ENCODE data around the gene HSP90B1.

DNA sequence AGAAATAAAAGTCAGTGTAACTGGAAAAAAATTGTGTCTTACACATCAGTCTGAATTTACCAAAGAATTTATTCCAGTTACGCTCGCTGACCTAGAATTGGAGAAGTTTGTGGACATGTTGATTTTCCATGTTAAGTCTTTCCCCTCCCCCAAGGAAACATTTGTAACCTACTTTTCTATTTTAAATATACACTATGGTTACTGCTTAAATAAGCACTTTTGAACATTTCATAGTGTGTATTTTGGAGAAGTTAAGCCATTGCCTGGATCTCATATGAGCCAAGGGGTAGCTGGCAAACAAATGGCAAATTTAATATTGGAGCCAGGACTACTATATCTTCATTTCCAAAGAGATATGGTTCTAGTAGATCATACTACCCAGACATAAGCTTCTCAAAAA lies 46.3 kb upstream of the HSP90B1 start:
- TF ChIP-seq POLR2AphosphoS5 (IDR thresholded peaks at IDR 0.05) (no peak), EP300 (IDR thresholded peaks at IDR 0.05; ENCODE audit: low read depth) (no peak), POLR2A (IDR thresholded peaks at IDR 0.05) (no peak)
- TF ChIP-seq, protein P1, sequence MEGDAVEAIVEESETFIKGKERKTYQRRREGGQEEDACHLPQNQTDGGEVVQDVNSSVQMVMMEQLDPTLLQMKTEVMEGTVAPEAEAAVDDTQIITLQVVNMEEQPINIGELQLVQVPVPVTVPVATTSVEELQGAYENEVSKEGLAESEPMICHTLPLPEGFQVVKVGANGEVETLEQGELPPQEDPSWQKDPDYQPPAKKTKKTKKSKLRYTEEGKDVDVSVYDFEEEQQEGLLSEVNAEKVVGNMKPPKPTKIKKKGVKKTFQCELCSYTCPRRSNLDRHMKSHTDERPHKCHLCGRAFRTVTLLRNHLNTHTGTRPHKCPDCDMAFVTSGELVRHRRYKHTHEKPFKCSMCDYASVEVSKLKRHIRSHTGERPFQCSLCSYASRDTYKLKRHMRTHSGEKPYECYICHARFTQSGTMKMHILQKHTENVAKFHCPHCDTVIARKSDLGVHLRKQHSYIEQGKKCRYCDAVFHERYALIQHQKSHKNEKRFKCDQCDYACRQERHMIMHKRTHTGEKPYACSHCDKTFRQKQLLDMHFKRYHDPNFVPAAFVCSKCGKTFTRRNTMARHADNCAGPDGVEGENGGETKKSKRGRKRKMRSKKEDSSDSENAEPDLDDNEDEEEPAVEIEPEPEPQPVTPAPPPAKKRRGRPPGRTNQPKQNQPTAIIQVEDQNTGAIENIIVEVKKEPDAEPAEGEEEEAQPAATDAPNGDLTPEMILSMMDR (IDR thresholded peaks at IDR 0.05), result no peak

All from transverse colon (tissue), 4 donors.